HFFc6 (cell line): ENCODE measurements around the gene ABHD11. TPM values are rescaled to one million over a fixed set of nuclear protein-coding genes. Genes with fewer than 3 reads are reported as not detected.
A peak's percentile ranks its signal among the peaks of the same experiment; 100 is the strongest.
"Not testable (repeated sequence)": the region's sequence is repeated elsewhere in the genome, so short reads cannot be mapped to it uniquely, and the experiment has no call there.

Experiments
- DNase-seq: peaks from one replicate; pipeline ENCODE4 v3.0.0-alpha.2; 2018
- H3K27ac Mint-ChIP-seq: 2 replicates; pipeline ENCODE4 v1.8.0; 2020; ENCODE audit warnings: mild to moderate bottlenecking, mixed read lengths
- H3K27me3 Mint-ChIP-seq: 2 replicates; pipeline ENCODE4 v1.8.0; 2021; ENCODE audit warnings: mild to moderate bottlenecking, moderate library complexity, mixed read lengths; ENCODE audit not compliant: insufficient read depth
- H3K36me3 Mint-ChIP-seq: 2 replicates; pipeline ENCODE4 v1.8.0; 2021; ENCODE audit warnings: low read depth, mixed read lengths
- H3K4me1 Mint-ChIP-seq: 2 replicates; pipeline ENCODE4 v1.8.0; 2020; ENCODE audit warnings: low read depth, mixed read lengths
- H3K4me3 Mint-ChIP-seq: 2 replicates; pipeline ENCODE4 v1.8.0; 2020; ENCODE audit warnings: mild to moderate bottlenecking, moderate library complexity, mixed read lengths
- H3K9me3 Mint-ChIP-seq: 2 replicates; pipeline ENCODE4 v1.8.0; 2020; ENCODE audit warnings: mild to moderate bottlenecking, mixed read lengths
- total RNA-seq, 6 experiments: library from RNA; stranded (reverse); fragmentation: NEBNext Ultra II Directional; extraction: Animal tissue kit (Norgen Biotek cat#: 25700); gene quantifications; 2 replicates in 1 of 6; 3 replicates in 5 of 6; pipeline ENCODE4 v1.2.3, GENCODE V29; 2021
- TF ChIP-seq, protein P1 (sequence below): fragments of 200-600 bp; sonication (generic); IDR thresholded peaks from 2 replicates; pipeline ENCODE4 v1.5.0; 2021; ENCODE audit warnings: antibody characterized with exemption, mild to moderate bottlenecking

The ABHD11 gene
- total RNA-seq, 6 experiments from 2014 or later: 10.3 to 18.6 (median 16.8) TPM

GRCh38 chr7:73717025-73717807 is 21.4 kb downstream of the ABHD11 start:
- TF ChIP-seq, protein P1, sequence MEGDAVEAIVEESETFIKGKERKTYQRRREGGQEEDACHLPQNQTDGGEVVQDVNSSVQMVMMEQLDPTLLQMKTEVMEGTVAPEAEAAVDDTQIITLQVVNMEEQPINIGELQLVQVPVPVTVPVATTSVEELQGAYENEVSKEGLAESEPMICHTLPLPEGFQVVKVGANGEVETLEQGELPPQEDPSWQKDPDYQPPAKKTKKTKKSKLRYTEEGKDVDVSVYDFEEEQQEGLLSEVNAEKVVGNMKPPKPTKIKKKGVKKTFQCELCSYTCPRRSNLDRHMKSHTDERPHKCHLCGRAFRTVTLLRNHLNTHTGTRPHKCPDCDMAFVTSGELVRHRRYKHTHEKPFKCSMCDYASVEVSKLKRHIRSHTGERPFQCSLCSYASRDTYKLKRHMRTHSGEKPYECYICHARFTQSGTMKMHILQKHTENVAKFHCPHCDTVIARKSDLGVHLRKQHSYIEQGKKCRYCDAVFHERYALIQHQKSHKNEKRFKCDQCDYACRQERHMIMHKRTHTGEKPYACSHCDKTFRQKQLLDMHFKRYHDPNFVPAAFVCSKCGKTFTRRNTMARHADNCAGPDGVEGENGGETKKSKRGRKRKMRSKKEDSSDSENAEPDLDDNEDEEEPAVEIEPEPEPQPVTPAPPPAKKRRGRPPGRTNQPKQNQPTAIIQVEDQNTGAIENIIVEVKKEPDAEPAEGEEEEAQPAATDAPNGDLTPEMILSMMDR: no peak
- DNase-seq: no peak
- H3K27ac Mint-ChIP-seq: peak overlapping the region; percentile 96
- H3K4me3 Mint-ChIP-seq: peak overlapping the region; percentile 89
- H3K4me1 Mint-ChIP-seq: peaks cover 49% of the 10 kb centered on the region
- no peaks in the 10 kb centered on the region for H3K9me3 Mint-ChIP-seq
- H3K27me3 Mint-ChIP-seq: peaks cover 2% of the 10 kb centered on the region
- peaks cover 7% of the 10 kb centered on the region for H3K36me3 Mint-ChIP-seq

- no peaks in the 10 kb centered on the region for H3K9me3 Mint-ChIP-seq
- peak overlapping the region; percentile 65 for H3K4me3 Mint-ChIP-seq
- TF ChIP-seq, protein P1: no peak
- H3K27ac Mint-ChIP-seq: peak overlapping the region; percentile 96
- peaks cover 7% of the 10 kb centered on the region for H3K36me3 Mint-ChIP-seq
- H3K27me3 Mint-ChIP-seq: peaks cover 2% of the 10 kb centered on the region
- DNase-seq: no peak
- H3K4me1 Mint-ChIP-seq: peaks cover 50% of the 10 kb centered on the region
Observed at GRCh38 chr7:73716318-73716890, 22.2 kb downstream of the ABHD11 start.

GRCh38 chr7:73715648-73716317 is 22.8 kb downstream of the ABHD11 start:
- peak overlapping the region; percentile 60 for H3K4me3 Mint-ChIP-seq
- H3K36me3 Mint-ChIP-seq: peaks cover 7% of the 10 kb centered on the region
- H3K9me3 Mint-ChIP-seq: no peaks in the 10 kb centered on the region

DNA sequence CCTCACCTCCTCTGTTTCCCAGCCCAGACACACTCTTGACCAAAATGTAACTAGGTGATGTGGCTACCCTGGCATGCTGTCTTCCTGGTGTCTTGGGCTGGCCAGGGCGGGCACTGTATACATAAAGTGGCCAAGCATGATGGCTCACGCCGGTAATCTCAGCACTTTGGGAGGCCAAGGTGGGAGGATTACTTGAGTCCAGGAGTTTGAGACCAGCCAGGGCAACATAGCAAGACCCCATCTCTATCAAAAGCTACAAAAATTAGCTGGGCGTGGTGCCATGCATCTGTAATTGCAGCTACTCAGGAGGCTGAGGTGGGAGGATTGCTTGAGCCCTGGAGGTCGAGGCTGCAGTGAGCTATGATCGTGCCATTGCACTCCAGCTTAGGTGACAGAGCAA is 25.3 kb downstream of the ABHD11 start:
- not testable (repeated sequence) for H3K27me3 Mint-ChIP-seq, H3K9me3 Mint-ChIP-seq, H3K4me3 Mint-ChIP-seq, DNase-seq, H3K36me3 Mint-ChIP-seq
- Mint-ChIP-seq H3K4me1 (peaks cover 42% of the 10 kb centered on the region), H3K27ac (peak overlapping the region; percentile 42; the same call in 1 of the 2 replicates)

More at GRCh38 chr7:73715648-73716317, 22.8 kb downstream of the ABHD11 start:
- Mint-ChIP-seq H3K4me1 (peaks cover 50% of the 10 kb centered on the region), H3K27me3 (peaks cover 2% of the 10 kb centered on the region), H3K27ac (peak overlapping the region; percentile 79)
- TF ChIP-seq, protein P1: no peak
- peak; percentile 98 for DNase-seq

DNA sequence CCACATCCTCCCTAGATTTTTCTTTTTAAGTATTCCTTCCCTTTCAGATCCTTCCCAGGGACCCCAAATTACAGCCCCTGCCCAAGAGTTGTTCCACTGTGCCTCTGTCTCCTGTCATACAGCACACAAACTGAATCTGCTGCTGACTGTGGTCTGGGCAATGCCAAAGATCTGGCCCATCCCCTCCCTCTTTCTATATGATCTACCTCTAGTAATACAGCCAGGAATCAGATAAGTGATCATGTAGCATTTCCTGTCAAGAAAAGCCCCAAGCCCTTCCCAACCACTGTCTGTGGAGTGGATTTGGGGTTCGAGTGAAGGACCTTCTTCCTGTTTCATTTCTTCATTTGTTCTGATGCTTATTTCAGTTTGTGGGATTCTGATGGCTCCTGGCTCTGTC is 25.8 kb downstream of the ABHD11 start:
- H3K4me3 Mint-ChIP-seq: no peak overlapping the region
- H3K27me3 Mint-ChIP-seq: peaks cover 2% of the 10 kb centered on the region
- peaks cover 7% of the 10 kb centered on the region for H3K36me3 Mint-ChIP-seq
- H3K27ac Mint-ChIP-seq: peak overlapping the region; percentile 42; the same call in 1 of the 2 replicates
- H3K9me3 Mint-ChIP-seq: no peaks in the 10 kb centered on the region
- TF ChIP-seq, protein P1: no peak
- peaks cover 36% of the 10 kb centered on the region for H3K4me1 Mint-ChIP-seq
- no peak for DNase-seq
